GM23338 (cell line): ENCODE data around the gene NXPH2.

Experiments used
- CTCF ChIP-seq, 2 experiments: fragments of 200-600 bp in 1 of 2; sonication (generic) in 1 of 2; conservative IDR thresholded peaks; 2 replicates each; pipeline versions ENCODE4 v1.5.1 to v1.6.1; 2016 to 2017; ENCODE audit warnings: antibody characterized with exemption in 2 of 2, low read depth in 2 of 2, mild to moderate bottlenecking in 2 of 2, moderate library complexity in 1 of 2
- NANOG ChIP-seq: IDR thresholded peaks from 2 replicates; pipeline ENCODE4 v1.6.1; 2016; ENCODE audit warnings: antibody characterized with exemption, borderline replicate concordance
- POLR2AphosphoS5 ChIP-seq: IDR thresholded peaks from 2 replicates; pipeline ENCODE4 v1.6.1; 2016; ENCODE audit warnings: antibody characterized with exemption, low read depth

- TF ChIP-seq CTCF (conservative IDR thresholded peaks at IDR 0.05; ENCODE audit: low read depth in 2 of 2) (no peak), POLR2AphosphoS5 (no peak), NANOG (no peak)
These were observed 142.5 kb downstream of the NXPH2 start for GRCh38 chr2:138637686-138638085.
